Activated T-helper 1 cell treated with Interleukin-2 at 50 U/mL for 16 hours (primary cell): ENCODE results near the gene IFI30.

ENCODE experiments used
- DNase-seq: peaks from one replicate; pipeline ENCODE4 v3.0.0-alpha.2; 2020; ENCODE audit warnings: low read depth

The IFI30 gene

GRCh38 chr19:18171605-18172327 lies 1.8 kb upstream of the IFI30 start:
- no peak for DNase-seq

- DNase-seq = no peak
Observed at GRCh38 chr19:18172331-18173053, 1.1 kb upstream of the IFI30 start.

DNA sequence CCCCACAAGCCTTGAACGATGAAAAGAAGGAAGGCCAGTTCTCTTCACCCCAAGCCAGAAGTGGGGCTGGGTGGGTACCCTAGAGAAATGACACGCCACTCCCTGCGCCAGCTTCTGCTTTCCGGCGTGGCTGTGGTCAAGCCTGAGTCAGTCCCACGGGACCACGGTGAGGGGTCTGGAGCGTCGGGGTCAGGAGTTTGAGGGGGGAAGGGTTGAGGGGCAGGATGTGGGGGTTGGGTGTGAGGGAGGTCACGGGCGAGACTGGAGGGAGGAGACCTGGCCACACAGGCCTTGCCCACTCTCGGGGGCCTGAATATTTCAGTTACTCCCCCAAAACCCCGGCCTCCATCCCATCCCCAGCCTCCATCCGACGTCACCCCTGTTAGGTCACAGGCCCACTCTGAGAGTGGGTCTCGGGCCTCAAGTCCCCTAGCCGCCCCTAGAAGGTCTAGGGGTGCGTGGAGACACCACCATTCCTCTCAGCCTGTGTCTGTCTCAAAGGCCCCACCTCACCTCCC lies 500 bp upstream of the IFI30 start:
- DNase-seq = no peak

DNA sequence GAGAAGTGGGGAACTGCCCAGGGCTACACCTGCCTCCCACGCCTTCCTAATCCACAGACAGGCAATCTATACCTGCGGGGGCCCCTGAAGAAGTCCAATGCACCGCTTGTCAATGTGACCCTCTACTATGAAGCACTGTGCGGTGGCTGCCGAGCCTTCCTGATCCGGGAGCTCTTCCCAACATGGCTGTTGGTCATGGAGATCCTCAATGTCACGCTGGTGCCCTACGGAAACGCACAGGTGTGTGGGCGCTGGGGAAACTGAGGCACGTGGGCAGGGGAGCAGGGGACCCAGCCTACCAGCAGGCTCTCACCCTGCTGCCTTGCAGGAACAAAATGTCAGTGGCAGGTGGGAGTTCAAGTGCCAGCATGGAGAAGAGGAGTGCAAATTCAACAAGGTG lies 1.4 kb downstream of the IFI30 start:
- DNase-seq = no peak

DNA sequence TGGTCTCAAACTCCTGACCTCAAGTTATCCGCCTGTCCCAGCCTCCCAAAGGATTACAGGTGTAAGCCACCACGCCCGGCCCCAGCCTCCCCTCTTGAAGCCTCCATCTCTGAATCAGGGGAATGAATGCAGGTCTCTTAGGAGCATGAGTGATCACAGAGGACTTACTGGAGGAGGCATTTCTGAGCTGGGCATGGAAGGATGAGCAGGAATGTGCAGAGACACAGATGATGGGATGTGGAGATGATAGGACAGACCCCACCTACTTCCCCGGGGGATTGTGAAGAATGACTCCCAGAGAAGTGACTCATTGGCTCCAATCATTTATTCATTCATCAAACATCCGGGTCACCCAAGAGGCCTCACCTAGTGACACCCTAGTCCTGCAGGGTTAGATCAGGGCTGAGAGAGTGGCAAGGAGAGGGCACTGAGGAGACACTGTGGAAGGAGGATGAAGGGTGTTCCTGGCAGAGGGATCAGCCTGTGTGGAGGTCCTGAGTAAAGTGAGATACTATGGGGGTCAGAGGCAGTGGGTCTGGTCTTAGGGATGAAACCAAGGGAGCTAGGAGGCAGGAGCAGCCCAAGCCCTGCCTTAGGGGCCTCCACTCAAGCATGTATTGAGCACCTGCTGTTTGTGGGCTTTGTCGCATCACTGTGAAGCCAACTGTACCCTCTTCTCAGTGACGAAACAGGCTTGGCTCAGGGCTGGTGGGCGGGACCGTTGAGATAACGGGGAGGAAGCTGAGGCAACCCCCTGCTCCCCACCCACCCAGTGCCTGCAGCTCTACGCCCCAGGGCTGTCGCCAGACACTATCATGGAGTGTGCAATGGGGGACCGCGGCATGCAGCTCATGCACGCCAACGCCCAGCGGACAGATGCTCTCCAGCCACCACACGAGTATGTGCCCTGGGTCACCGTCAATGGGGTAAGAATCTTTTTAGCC lies 3.0 kb downstream of the IFI30 start:
- DNase-seq = no peak

DNA sequence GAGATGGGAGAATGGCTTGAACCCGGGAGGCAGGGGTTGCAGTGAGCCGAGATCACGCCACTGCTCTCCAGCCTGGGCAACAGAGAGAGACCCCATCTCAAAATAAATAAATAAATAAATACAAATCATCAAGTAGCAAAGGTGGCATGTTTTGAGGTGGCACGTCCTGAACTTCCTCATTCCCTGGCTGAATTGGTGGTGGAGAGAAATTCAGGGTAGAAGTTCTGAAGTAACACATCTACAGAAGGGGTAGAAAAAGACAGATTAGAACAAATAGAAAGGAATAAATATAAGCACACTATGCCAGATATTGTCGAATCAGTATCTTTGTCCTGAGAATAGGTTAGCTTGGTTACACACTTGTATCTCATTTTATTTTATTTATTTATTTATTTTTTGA lies 6.3 kb downstream of the IFI30 start:
- no peak for DNase-seq

DNA sequence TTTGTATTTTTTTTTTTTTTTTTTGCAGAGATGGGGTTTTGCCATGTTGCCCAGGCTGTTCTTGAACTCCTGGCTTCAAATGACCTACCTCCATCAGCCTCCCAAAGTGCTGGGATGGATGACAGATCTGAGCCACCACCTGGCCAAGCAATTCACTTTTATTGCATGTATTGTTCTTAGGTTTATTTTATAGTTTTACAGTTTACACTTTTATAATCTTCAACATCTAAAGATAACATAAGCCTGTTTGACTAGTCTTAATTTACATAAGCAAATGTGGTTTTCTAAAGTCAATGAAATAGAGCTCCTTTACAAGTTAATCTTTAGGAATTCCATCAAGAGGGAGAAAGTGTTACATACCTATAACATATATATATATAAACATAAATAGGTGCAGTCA lies 9.9 kb downstream of the IFI30 start:
- no peak for DNase-seq

- no peak for DNase-seq
Observed at GRCh38 chr19:18185538-18185937, 11.9 kb downstream of the IFI30 start.

DNA sequence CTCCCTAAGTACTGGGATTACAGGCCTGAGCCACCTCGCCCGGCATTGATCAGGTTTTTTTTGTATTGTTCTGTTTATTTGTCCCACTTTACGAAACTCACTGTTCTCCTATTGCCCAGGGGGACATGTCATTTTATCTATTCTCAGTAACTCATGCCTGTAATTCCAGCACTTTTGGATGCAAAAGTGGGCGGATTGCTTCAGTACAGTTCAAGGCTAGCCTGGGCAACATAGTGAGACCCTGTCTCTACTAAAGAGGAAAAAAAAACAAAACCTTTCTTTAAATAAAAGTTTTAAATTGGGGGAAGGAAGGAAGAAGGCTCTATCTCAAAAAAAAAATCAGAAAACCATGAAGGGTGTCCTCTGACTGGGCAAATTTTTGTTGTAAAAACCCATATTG lies 16.7 kb downstream of the IFI30 start:
- no peak for DNase-seq

GRCh38 chr19:18191640-18192062 lies 18.0 kb downstream of the IFI30 start:
- DNase-seq = no peak

DNA sequence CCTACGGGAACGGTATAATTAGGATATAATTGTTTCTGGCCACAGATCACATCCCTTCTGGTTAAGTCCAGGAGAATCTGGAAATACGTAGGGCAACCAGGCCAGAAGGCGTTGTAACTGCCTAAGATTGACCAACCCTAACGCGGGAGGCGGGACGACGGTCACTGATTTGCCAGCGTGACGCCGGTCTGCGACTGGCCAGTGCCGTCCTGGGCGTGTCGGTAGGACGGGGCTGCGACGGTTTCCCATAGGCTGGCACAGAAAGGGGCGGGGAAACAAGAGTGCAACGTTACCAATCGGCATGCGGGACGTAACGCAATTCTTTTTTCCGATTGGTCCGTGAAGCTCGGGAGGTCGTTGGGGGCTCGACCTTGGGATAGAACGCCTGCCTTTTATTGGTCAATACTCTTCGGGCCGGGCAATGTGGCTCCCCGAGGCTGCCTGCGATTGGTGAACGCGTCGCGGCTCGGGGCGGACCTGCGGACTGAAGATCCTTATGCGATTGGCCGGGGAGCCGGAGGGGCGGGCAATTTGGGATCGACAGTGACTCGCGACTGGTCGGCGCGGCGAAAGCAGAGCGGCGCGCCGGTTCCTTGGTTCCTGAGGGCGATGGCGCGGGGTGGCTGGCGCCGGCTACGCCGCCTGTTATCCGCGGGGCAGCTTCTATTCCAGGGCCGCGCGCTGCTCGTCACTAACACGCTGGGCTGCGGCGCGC lies 19.2 kb downstream of the IFI30 start, which contains the start of gene MPV17L2:
Gene MPV17L2 (plus strand): TSS at position 546 of the 715 bp plus-strand sequence. CDS start 64 bp downstream, at position 610.
- DNase-seq = peak; percentile 97

- no peak for DNase-seq
Observed at GRCh38 chr19:18193388-18194180, 20.0 kb downstream of the IFI30 start.

GRCh38 chr19:18194181-18194530 lies 20.5 kb downstream of the IFI30 start:
- no peak for DNase-seq

DNA sequence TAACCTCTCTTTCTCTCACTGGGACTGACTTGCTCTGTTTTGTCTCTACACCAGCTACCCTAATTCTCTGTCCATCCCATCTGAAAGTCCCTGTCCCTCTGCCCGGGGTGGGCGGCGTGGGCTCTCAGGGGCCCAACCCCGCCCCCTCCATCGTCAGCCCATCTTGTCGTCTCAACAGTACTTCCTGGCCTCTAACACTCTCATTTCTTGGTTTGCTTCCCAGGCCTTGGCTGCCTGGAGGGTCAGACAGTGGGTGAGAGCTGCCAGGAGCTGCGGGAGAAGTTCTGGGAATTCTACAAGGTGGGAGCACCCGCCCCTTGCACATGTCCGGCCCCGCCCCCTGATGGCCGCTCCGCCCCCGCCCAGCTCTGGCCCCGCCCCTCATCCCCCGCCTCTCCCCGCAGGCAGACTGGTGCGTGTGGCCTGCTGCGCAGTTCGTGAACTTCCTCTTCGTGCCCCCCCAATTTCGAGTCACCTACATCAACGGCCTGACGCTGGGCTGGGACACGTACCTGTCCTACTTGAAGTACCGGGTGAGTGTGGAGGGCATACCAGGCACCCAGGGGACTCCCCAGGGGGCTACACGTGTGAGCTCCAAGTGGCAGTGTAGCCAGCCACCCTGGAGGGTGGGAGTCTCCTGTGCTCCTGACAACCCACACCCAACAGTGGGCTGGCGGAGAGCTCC lies 21.1 kb downstream of the IFI30 start:
- DNase-seq = no peak

- DNase-seq = no peak
Observed at GRCh38 chr19:18196511-18196845, 22.9 kb downstream of the IFI30 start.

DNA sequence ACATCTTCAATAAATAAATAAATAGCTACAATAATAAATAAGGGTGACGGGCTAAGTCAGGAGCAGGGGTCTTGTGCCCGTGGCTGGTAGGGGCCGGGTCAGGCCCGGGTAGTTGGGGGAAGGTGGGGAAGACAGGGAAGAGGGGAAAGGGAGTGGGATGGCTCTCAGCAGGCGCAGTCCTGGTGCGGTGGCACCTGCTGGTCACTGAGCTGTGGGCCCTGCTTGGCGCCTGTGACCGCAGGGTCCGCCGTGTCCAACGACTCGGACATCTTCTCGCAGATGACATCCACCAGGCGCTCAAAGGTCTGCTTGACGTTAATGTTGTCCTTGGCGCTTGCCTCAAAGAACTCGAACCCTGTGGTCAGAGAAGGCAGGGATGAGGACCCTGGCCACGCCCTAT lies 23.7 kb downstream of the IFI30 start:
- no peak for DNase-seq

- DNase-seq = no peak
Observed at GRCh38 chr19:18197941-18198340, 24.3 kb downstream of the IFI30 start.

- DNase-seq = no peak
Observed at GRCh38 chr19:18198374-18198773, 24.8 kb downstream of the IFI30 start.

DNA sequence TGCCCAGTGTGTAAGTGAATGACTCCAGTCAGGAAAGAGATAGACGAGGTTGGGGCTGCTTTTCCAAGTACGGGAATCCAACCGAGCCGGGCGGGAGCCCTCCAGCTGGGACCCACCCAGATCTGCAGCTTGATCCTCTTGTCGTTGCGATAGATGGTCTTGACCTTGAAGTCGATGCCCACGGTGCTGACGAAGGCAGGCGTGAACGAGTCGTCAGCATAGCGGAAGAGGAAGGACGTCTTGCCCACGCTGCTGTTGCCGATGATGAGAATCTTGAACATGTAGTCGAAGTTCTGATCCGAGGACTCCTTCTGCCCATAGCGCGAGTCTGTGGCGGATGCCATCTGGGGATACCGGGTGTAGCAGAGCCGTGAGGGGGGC lies 28.8 kb downstream of the IFI30 start:
- no peak for DNase-seq

DNA sequence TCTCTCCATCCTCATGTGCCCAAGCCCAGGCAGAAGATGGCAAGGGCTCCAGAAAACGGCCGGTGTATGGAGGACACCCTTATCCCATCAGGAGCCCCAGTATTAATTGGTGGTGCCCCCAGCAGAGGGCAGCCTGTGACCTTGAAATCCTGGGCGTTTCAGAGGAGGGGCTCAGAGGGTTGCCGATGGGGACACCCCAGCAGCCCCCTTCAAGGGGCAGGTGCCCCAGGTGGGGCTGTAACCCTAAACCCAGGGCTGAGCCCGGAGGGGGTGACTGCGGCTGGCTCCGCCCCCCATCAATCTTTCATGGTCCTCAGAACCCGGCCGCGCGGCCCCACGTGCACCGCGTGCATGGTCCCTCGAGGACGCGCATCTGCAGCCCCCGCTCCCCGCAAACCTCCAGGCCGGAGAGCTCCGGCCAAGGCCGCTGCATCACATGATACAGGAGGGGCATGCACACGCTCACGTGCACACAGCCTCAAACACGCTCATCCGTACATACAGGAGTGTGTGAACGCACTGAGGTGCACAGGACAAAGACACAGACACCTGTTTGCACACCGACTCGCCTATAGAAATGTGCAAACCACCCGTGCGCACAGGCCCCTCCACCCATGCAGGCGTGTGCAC lies 29.3 kb downstream of the IFI30 start:
- DNase-seq = no peak
